ENCODE data around the gene GSTM5.
"Not testable (repeated sequence)": the region's sequence is repeated elsewhere in the genome, so short reads cannot be mapped to it uniquely, and the experiment has no call there.

The GSTM5 gene

DNA sequence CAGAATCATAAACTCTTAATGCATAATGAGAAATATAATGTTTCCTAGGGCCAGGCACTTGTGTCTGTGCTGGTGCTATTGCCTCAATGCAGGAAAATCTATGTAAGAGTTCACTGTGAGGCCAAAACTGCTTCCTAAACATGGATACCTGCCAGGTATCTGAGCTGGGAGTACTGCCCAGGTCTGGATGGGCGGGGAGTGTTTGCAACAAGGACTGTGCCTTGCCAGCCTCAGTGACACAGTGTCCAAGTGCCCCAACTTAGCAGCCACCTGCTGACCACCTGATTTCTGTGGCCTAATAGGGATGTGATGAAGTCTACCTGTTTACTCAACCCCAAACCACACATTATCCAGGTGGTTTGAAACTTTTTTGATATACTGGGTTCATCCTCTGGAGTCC is 26.7 kb upstream of the GSTM5 start:
- not testable (repeated sequence) for H2AFZ ChIP-seq (ENCODE audit: low read depth); H3K79me2 ChIP-seq (ENCODE audit: insufficient read depth, low read depth); H3K36me3 ChIP-seq (ENCODE audit: insufficient read depth); H3K27me3 ChIP-seq (ENCODE audit: insufficient read depth, low read depth); H3K4me3 ChIP-seq (IDR thresholded peaks at IDR 0.05; ENCODE audit: insufficient read depth, low read depth, low read length); H3K27ac ChIP-seq; H3K4me2 ChIP-seq; H3K4me1 ChIP-seq (ENCODE audit: low read depth, poor library complexity, severe bottlenecking); H3K9ac ChIP-seq; H4K20me1 ChIP-seq (ENCODE audit: insufficient read depth)

DNA sequence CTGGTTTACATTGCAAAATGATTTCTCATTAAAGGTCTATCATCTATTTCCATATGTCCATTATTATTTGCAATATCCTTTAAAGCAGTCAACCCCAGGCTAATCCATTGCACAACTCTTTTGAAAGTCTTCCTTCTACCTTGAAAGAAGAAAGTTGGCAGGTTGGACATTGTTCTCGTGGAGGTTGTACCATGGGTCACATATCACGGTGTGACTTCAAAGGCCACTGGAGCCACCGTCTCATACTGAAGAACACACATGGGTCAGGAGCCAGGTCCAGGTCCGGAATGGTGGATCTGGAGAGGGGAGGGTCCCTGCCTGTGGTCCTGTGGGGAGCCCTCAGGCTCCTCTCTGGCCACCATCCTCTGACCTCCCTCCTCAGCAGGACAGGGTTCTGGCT is 26.2 kb upstream of the GSTM5 start:
- not testable (repeated sequence) for H3K9ac ChIP-seq; H3K4me1 ChIP-seq (ENCODE audit: low read depth, poor library complexity, severe bottlenecking)

DNA sequence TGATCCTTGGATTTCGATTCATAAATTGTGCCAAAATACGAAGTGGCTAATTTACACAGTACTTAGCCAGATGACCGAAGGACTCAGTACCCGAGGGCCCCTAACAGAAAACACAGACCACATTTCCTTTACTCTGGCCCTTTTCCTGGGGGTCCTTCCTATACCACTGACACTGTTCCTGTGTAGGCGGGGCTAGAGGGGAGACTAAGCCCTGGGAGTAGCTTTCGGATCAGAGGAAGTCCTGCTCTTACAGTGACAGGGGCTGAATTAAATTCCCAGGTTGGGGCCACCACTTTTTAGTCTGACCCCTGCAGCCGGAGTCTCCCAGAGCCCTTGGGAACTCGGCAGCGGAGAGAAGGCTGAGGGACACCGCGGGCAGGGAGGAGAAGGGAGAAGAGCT is 24.9 kb upstream of the GSTM5 start:
- not testable (repeated sequence) for H3K4me2 ChIP-seq; H3K4me1 ChIP-seq (ENCODE audit: low read depth, poor library complexity, severe bottlenecking); H3K36me3 ChIP-seq (ENCODE audit: insufficient read depth); H3K9ac ChIP-seq; H2AFZ ChIP-seq (ENCODE audit: low read depth); H3K79me2 ChIP-seq (ENCODE audit: insufficient read depth, low read depth); H3K4me3 ChIP-seq (IDR thresholded peaks at IDR 0.05; ENCODE audit: insufficient read depth, low read depth, low read length); H3K27ac ChIP-seq; H4K20me1 ChIP-seq (ENCODE audit: insufficient read depth); H3K27me3 ChIP-seq (ENCODE audit: insufficient read depth, low read depth)

More for the DNA sequence above, 26.2 kb upstream of the GSTM5 start:
- not testable (repeated sequence) for H3K27ac ChIP-seq; H4K20me1 ChIP-seq (ENCODE audit: insufficient read depth); H3K36me3 ChIP-seq (ENCODE audit: insufficient read depth); H3K4me2 ChIP-seq; H2AFZ ChIP-seq (ENCODE audit: low read depth); H3K27me3 ChIP-seq (ENCODE audit: insufficient read depth, low read depth); H3K79me2 ChIP-seq (ENCODE audit: insufficient read depth, low read depth); H3K4me3 ChIP-seq (IDR thresholded peaks at IDR 0.05; ENCODE audit: insufficient read depth, low read depth, low read length)

DNA sequence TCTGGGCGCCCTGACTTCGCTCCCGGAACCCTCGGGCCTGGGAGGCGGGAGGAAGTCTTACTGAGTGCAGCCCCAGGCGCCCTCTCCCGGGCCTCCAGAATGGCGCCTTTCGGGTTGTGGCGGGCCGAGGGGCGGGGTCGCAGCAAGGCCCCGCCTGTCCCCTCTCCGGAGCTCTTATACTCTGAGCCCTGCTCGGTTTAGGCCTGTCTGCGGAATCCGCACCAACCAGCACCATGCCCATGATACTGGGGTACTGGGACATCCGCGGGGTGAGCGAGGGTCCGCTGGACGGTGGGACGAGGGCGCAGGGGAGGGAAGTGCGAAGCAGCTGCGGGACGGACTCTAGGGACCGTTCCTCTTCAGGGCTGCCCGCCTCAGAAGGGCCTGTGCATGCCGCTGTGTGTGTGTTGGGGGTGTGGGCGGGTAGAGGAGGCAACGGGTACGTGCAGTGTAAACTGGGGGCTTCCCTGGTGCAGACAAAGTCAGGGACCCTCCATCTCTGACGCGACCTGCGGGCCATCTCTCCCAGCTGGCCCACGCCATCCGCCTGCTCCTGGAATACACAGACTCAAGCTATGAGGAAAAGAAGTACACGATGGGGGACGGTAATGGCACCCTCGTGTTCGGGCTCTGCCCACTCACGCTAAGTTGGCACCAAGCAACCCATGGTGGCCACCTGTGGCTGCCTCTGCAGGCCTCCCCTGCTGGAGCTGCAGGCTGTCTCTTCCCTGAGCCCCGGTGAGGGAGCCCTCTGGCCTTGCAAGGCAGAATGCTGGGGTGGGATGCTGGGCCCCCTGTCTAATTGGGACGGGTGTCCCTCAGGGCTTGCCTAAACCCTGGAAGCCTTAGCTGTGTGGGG is 24.2 kb upstream of the GSTM5 start, which contains the start of gene GSTM1:
TSS of gene GSTM1 (plus strand) at position 177 of the 859 bp plus-strand sequence. CDS start at position 234, 57 bp downstream.
- Histone ChIP-seq H3K4me1 (ENCODE audit: low read depth, poor library complexity, severe bottlenecking) (no peaks in the 10 kb centered on the region), H3K4me3 (IDR thresholded peaks at IDR 0.05; ENCODE audit: insufficient read depth, low read depth, low read length) (no peak within 1 kb of the TSS), H3K36me3 (ENCODE audit: insufficient read depth) (no peaks in the 10 kb centered on the region), H2AFZ (ENCODE audit: low read depth) (no peak within 1 kb of the TSS), H3K79me2 (ENCODE audit: insufficient read depth, low read depth) (no peaks in the 10 kb centered on the region), H3K4me2 (no peak within 1 kb of the TSS), H3K27me3 (ENCODE audit: insufficient read depth, low read depth) (no peaks in the 10 kb centered on the region), H4K20me1 (ENCODE audit: insufficient read depth) (no peaks in the 10 kb centered on the region), H3K27ac (no peak within 1 kb of the TSS), H3K9ac (no peak within 1 kb of the TSS)
- TF ChIP-seq, protein P1, sequence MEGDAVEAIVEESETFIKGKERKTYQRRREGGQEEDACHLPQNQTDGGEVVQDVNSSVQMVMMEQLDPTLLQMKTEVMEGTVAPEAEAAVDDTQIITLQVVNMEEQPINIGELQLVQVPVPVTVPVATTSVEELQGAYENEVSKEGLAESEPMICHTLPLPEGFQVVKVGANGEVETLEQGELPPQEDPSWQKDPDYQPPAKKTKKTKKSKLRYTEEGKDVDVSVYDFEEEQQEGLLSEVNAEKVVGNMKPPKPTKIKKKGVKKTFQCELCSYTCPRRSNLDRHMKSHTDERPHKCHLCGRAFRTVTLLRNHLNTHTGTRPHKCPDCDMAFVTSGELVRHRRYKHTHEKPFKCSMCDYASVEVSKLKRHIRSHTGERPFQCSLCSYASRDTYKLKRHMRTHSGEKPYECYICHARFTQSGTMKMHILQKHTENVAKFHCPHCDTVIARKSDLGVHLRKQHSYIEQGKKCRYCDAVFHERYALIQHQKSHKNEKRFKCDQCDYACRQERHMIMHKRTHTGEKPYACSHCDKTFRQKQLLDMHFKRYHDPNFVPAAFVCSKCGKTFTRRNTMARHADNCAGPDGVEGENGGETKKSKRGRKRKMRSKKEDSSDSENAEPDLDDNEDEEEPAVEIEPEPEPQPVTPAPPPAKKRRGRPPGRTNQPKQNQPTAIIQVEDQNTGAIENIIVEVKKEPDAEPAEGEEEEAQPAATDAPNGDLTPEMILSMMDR (conservative IDR thresholded peaks at IDR 0.05; ENCODE audit: low read depth, low read length): no peak

DNA sequence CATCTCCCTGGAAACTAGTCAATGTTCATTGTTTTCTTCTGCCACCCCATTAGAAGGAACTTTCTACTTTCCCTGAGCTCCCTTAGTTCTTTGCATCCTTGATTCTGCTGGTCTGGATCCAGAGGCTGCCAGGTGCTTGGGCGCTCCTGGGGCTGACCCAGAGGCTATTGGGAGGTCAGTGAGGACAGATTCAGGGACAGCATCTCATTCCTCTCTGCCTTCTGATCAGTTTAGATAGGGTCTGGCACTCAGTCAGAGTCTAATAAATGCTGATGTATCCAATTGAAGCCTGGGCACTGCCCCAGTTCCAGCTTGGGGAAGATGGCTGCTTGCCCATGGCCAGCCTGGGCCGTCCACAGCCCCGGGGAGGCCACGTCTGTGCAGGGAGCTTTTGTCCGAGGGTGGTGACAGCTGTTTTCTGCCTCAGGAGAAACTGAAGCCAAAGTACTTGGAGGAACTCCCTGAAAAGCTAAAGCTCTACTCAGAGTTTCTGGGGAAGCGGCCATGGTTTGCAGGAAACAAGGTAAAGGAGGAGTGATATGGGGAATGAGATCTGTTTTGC is 22.1 kb upstream of the GSTM5 start:
- Histone ChIP-seq H3K9ac (no peak overlapping the region), H3K4me2 (no peak overlapping the region), H3K79me2 (ENCODE audit: insufficient read depth, low read depth) (no peaks in the 10 kb centered on the region), H3K27ac (no peak overlapping the region), H3K4me1 (ENCODE audit: low read depth, poor library complexity, severe bottlenecking) (no peaks in the 10 kb centered on the region), H4K20me1 (ENCODE audit: insufficient read depth) (no peaks in the 10 kb centered on the region), H3K4me3 (IDR thresholded peaks at IDR 0.05; ENCODE audit: insufficient read depth, low read depth, low read length) (no peak overlapping the region), H3K36me3 (ENCODE audit: insufficient read depth) (no peaks in the 10 kb centered on the region), H2AFZ (ENCODE audit: low read depth) (no peak overlapping the region), H3K27me3 (ENCODE audit: insufficient read depth, low read depth) (no peaks in the 10 kb centered on the region)
- TF ChIP-seq, protein P1 (conservative IDR thresholded peaks at IDR 0.05; ENCODE audit: low read depth, low read length): no peak

DNA sequence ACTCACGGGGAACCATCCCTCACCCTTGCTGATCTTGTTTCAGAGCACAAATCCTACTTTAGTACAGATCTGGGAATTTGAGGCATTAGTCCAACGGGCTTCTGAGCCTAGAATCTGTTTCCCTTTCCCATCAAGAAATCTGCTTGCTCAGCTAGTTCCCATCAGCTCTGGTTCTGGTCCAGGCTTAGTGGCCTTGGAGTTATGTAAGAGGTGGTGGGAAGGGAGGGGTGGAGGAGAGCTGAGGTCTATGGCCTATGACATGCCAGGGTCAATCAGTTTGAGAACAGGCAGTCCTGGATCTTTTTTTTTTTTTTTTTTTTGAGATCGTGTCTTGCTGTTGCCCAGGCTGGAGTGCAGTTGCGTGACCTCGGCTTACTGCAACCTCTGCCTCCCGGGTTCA is 20.3 kb upstream of the GSTM5 start:
- no peaks in the 10 kb centered on the region for H3K36me3 ChIP-seq (ENCODE audit: insufficient read depth)
- H3K27ac ChIP-seq: no peak overlapping the region
- H3K4me2 ChIP-seq: no peak overlapping the region
- H3K79me2 ChIP-seq (ENCODE audit: insufficient read depth, low read depth): no peaks in the 10 kb centered on the region
- H3K4me3 ChIP-seq (IDR thresholded peaks at IDR 0.05; ENCODE audit: insufficient read depth, low read depth, low read length): no peak overlapping the region
- H3K9ac ChIP-seq: no peak overlapping the region
- H2AFZ ChIP-seq (ENCODE audit: low read depth): no peak overlapping the region
- H3K4me1 ChIP-seq (ENCODE audit: low read depth, poor library complexity, severe bottlenecking): no peaks in the 10 kb centered on the region
- H3K27me3 ChIP-seq (ENCODE audit: insufficient read depth, low read depth): no peaks in the 10 kb centered on the region
- H4K20me1 ChIP-seq (ENCODE audit: insufficient read depth): no peaks in the 10 kb centered on the region
- TF ChIP-seq, protein P1 (conservative IDR thresholded peaks at IDR 0.05; ENCODE audit: low read depth, low read length): no peak

DNA sequence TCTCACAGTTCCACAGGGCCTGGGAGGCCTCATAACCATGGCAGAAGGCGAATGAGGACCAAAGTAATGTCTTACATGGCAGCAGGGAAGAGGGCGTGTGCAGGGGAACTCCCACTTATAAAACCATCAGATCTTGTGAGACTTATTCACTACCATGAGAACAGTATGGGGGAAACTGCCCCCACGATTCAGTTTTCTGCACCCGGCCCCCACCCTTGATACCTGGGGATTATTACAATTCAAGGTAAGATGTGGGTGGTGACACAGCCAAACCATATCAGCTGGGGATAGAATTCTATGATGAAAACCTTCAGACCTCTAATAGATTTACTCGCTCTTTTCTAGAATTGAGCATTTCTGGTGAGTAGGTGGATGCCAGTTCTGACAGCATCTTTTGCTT is 17.7 kb upstream of the GSTM5 start:
- H3K9ac ChIP-seq; H4K20me1 ChIP-seq (ENCODE audit: insufficient read depth); H3K27me3 ChIP-seq (ENCODE audit: insufficient read depth, low read depth); H3K27ac ChIP-seq; H3K79me2 ChIP-seq (ENCODE audit: insufficient read depth, low read depth); H3K4me2 ChIP-seq; H2AFZ ChIP-seq (ENCODE audit: low read depth); H3K36me3 ChIP-seq (ENCODE audit: insufficient read depth); H3K4me3 ChIP-seq (IDR thresholded peaks at IDR 0.05; ENCODE audit: insufficient read depth, low read depth, low read length); H3K4me1 ChIP-seq (ENCODE audit: low read depth, poor library complexity, severe bottlenecking): not testable (repeated sequence)

DNA sequence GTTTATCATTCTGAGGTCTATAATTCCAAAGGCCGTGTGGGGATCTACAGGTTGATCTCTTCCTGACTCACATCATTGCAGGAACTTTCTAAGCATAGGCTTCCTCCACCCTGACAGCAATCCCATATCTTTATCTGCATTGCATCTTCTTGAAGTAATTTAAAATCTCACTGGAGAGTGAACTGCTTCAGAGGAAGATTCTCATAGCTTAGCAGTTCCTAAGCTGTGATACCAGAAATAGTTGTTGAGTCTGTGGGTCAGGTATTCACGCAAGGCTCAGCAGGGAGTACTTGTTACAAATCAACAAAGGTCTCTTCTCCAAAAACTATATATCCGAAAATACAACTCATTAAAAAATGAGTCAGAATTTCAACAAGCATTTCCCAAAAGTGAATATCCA is 16.9 kb upstream of the GSTM5 start:
- not testable (repeated sequence) for H3K27me3 ChIP-seq (ENCODE audit: insufficient read depth, low read depth); H3K4me2 ChIP-seq; H2AFZ ChIP-seq (ENCODE audit: low read depth); H3K4me1 ChIP-seq (ENCODE audit: low read depth, poor library complexity, severe bottlenecking); H3K9ac ChIP-seq; H3K4me3 ChIP-seq (IDR thresholded peaks at IDR 0.05; ENCODE audit: insufficient read depth, low read depth, low read length); H4K20me1 ChIP-seq (ENCODE audit: insufficient read depth); H3K36me3 ChIP-seq (ENCODE audit: insufficient read depth); H3K79me2 ChIP-seq (ENCODE audit: insufficient read depth, low read depth); H3K27ac ChIP-seq
